ENCODE measurements around the gene CHRNB4.

Gene CHRNB4

DNA sequence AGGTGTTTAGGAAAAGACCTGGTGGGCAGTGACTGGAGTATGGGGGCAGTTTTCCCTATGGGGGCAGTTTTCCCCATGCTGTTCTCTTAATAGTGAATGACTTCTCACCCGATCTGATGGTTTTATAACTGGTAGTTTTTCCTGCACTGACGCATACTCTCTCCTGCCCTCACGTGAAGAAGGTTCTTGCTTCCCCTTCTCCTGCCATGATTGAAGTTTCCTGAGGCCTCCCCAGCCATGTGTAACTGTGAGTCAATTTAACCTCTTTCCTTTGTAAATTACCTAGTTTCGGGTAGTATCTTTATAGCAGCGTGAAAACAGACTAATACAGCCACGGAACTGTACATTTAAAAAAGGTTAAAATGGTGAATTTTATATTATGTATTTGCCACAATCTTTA lies 25.0 kb upstream of the CHRNB4 start:
- Histone ChIP-seq H3K27me3 (ENCODE audit: insufficient read depth, low read length) (peaks cover 15% of the 10 kb centered on the region; the same call in 1 of the 2 replicates), H3K9ac (ENCODE audit: low read depth, low read length) (no peak overlapping the region), H3K36me3 (ENCODE audit: insufficient read depth, low read depth, low read length) (no peaks in the 10 kb centered on the region), H3K9me3 (ENCODE audit: insufficient read depth, low read depth, low read length) (no peaks in the 10 kb centered on the region), H3K4me3 (ENCODE audit: low read length) (no peak overlapping the region), H3K27ac (ENCODE audit: low read length) (no peak overlapping the region), H3K4me1 (ENCODE audit: insufficient read depth, low read length) (no peaks in the 10 kb centered on the region)

DNA sequence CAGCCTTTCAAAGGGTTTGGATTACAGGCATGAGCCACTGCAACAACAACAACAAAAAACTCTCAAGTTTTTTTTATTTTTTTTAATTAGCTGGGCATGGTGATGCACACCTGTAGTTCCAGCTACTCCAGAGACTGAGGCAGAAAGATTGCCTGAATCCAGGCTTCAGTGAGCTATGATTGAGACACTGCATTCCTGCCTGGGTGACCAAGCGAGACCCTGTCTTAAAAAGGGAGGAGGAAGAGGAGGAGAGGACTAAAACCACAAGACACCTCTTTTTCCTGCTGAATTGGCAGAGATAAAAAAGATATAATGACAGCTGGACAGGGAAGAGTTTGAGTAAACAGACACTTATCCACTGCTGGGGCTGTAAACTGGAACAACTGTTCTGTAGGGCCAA lies 22.7 kb upstream of the CHRNB4 start:
- Histone ChIP-seq H3K36me3 (ENCODE audit: insufficient read depth, low read depth, low read length) (no peaks in the 10 kb centered on the region), H3K4me1 (ENCODE audit: insufficient read depth, low read length) (no peaks in the 10 kb centered on the region), H3K9me3 (ENCODE audit: insufficient read depth, low read depth, low read length) (no peaks in the 10 kb centered on the region), H3K4me3 (ENCODE audit: low read length) (no peak overlapping the region), H3K9ac (ENCODE audit: low read depth, low read length) (no peak overlapping the region), H3K27me3 (ENCODE audit: insufficient read depth, low read length) (peaks cover 12% of the 10 kb centered on the region; the same call in 1 of the 2 replicates), H3K27ac (ENCODE audit: low read length) (no peak overlapping the region)

GRCh38 chr15:78662028-78662427 lies 21.0 kb upstream of the CHRNB4 start:
- Histone ChIP-seq H3K9me3 (ENCODE audit: insufficient read depth, low read depth, low read length) (no peaks in the 10 kb centered on the region), H3K9ac (ENCODE audit: low read depth, low read length) (no peak overlapping the region), H3K27ac (ENCODE audit: low read length) (no peak overlapping the region), H3K4me3 (ENCODE audit: low read length) (no peak overlapping the region), H3K4me1 (ENCODE audit: insufficient read depth, low read length) (no peaks in the 10 kb centered on the region), H3K27me3 (ENCODE audit: insufficient read depth, low read length) (no peaks in the 10 kb centered on the region), H3K36me3 (ENCODE audit: insufficient read depth, low read depth, low read length) (no peaks in the 10 kb centered on the region)

DNA sequence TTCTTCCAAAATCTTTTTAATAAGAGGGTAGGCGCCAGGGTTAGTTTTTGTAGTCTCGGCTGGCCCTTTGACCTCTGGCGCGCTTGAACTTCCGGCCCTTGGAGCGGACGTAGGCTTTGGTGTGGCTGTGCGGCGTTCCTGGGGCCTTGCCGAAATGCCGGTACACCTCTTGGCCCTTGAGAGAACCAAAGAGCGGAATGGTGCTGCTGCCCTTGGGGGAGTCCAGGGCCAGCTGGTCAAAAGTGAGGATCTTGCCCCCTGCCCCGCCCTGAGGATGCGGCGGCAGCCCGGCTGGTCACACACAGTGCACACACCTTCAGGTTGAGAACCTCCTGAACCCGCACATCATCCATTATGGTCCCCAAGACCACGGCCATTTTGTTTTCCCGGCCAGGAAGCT lies 20.0 kb upstream of the CHRNB4 start:
- Histone ChIP-seq H3K4me3 (ENCODE audit: low read length) (no peak overlapping the region), H3K27me3 (ENCODE audit: insufficient read depth, low read length) (no peaks in the 10 kb centered on the region), H3K9me3 (ENCODE audit: insufficient read depth, low read depth, low read length) (no peaks in the 10 kb centered on the region), H3K9ac (ENCODE audit: low read depth, low read length) (no peak overlapping the region), H3K27ac (ENCODE audit: low read length) (no peak overlapping the region), H3K4me1 (ENCODE audit: insufficient read depth, low read length) (no peaks in the 10 kb centered on the region), H3K36me3 (ENCODE audit: insufficient read depth, low read depth, low read length) (no peaks in the 10 kb centered on the region)

- Histone ChIP-seq H3K4me3 (ENCODE audit: low read length) (no peak overlapping the region), H3K27ac (ENCODE audit: low read length) (no peak overlapping the region), H3K4me1 (ENCODE audit: insufficient read depth, low read length) (no peaks in the 10 kb centered on the region), H3K36me3 (ENCODE audit: insufficient read depth, low read depth, low read length) (no peaks in the 10 kb centered on the region), H3K27me3 (ENCODE audit: insufficient read depth, low read length) (no peaks in the 10 kb centered on the region), H3K9ac (ENCODE audit: low read depth, low read length) (no peak overlapping the region), H3K9me3 (ENCODE audit: insufficient read depth, low read depth, low read length) (no peaks in the 10 kb centered on the region)
Measured at GRCh38 chr15:78660584-78660983, 19.6 kb upstream of the CHRNB4 start.

- Histone ChIP-seq H3K4me1 (ENCODE audit: insufficient read depth, low read length) (no peaks in the 10 kb centered on the region), H3K27me3 (ENCODE audit: insufficient read depth, low read length) (no peaks in the 10 kb centered on the region), H3K36me3 (ENCODE audit: insufficient read depth, low read depth, low read length) (no peaks in the 10 kb centered on the region), H3K4me3 (ENCODE audit: low read length) (no peak overlapping the region), H3K9me3 (ENCODE audit: insufficient read depth, low read depth, low read length) (no peaks in the 10 kb centered on the region), H3K9ac (ENCODE audit: low read depth, low read length) (no peak overlapping the region), H3K27ac (ENCODE audit: low read length) (no peak overlapping the region)
Measured at GRCh38 chr15:78658823-78659222, 17.8 kb upstream of the CHRNB4 start.

GRCh38 chr15:78654272-78654671 lies 13.3 kb upstream of the CHRNB4 start:
- Histone ChIP-seq H3K27ac (ENCODE audit: low read length) (no peak overlapping the region), H3K27me3 (ENCODE audit: insufficient read depth, low read length) (no peaks in the 10 kb centered on the region), H3K36me3 (ENCODE audit: insufficient read depth, low read depth, low read length) (no peaks in the 10 kb centered on the region), H3K4me1 (ENCODE audit: insufficient read depth, low read length) (no peaks in the 10 kb centered on the region), H3K9me3 (ENCODE audit: insufficient read depth, low read depth, low read length) (no peaks in the 10 kb centered on the region), H3K4me3 (ENCODE audit: low read length) (no peak overlapping the region), H3K9ac (ENCODE audit: low read depth, low read length) (no peak overlapping the region)

GRCh38 chr15:78651930-78652615 lies 11.1 kb upstream of the CHRNB4 start:
- H3K4me3 ChIP-seq (ENCODE audit: low read length), result no peak overlapping the region
- no peaks in the 10 kb centered on the region for H3K27me3 ChIP-seq (ENCODE audit: insufficient read depth, low read length)
- H3K27ac ChIP-seq (ENCODE audit: low read length), result no peak overlapping the region
- H3K9me3 ChIP-seq (ENCODE audit: insufficient read depth, low read depth, low read length), result no peaks in the 10 kb centered on the region
- H3K9ac ChIP-seq (ENCODE audit: low read depth, low read length), result no peak overlapping the region
- H3K4me1 ChIP-seq (ENCODE audit: insufficient read depth, low read length), result no peaks in the 10 kb centered on the region
- no peaks in the 10 kb centered on the region for H3K36me3 ChIP-seq (ENCODE audit: insufficient read depth, low read depth, low read length)

- H3K4me1 ChIP-seq (ENCODE audit: insufficient read depth, low read length), result no peaks in the 10 kb centered on the region
- H3K4me3 ChIP-seq (ENCODE audit: low read length), result no peak overlapping the region
- no peaks in the 10 kb centered on the region for H3K27me3 ChIP-seq (ENCODE audit: insufficient read depth, low read length)
- H3K9me3 ChIP-seq (ENCODE audit: insufficient read depth, low read depth, low read length), result no peaks in the 10 kb centered on the region
- no peak overlapping the region for H3K27ac ChIP-seq (ENCODE audit: low read length)
- no peak overlapping the region for H3K9ac ChIP-seq (ENCODE audit: low read depth, low read length)
- no peaks in the 10 kb centered on the region for H3K36me3 ChIP-seq (ENCODE audit: insufficient read depth, low read depth, low read length)
Measured at GRCh38 chr15:78651007-78651406, 10.0 kb upstream of the CHRNB4 start.

DNA sequence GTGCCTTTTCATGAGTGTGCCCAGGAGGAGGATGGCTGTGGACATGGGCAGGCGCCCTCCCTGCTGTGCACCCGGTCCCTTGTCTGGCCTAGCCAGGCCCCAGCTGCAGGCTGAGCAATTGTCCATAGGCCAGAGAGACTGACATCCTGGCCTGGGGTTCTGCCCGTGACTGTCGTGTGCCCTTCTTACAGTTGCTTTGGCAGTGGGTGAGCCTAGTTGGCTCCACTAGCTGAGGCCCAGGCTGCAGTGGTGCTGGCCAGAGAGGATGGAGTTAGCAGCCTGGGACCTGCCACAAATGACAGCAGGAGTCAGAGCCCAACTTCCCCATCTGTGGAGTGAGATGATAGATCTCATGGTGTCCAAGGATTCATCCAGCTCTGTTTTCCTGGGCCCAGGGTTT lies 9.0 kb upstream of the CHRNB4 start:
- Histone ChIP-seq H3K4me1 (ENCODE audit: insufficient read depth, low read length) (no peaks in the 10 kb centered on the region), H3K9ac (ENCODE audit: low read depth, low read length) (no peak overlapping the region), H3K27me3 (ENCODE audit: insufficient read depth, low read length) (no peaks in the 10 kb centered on the region), H3K27ac (ENCODE audit: low read length) (no peak overlapping the region), H3K36me3 (ENCODE audit: insufficient read depth, low read depth, low read length) (no peaks in the 10 kb centered on the region), H3K4me3 (ENCODE audit: low read length) (no peak overlapping the region), H3K9me3 (ENCODE audit: insufficient read depth, low read depth, low read length) (no peaks in the 10 kb centered on the region)

DNA sequence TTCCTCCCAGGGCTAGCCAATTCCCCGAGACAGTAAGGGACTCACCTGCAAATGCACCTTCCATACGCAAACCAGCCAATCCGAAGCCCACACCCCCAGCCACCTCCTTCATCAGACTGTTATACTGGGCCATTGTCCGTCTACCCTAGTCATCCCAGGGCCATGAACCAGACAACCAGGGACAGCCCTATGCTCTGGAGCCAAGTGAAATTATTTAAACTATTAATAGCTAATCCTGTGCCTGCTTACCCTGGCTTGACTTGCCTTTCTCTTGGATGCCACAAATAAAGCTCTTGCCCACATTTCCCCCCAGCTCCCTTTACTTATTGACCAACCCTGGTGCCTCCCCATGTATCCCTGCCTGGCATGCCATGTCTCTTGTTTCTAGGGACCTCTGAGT lies 4.0 kb upstream of the CHRNB4 start:
- Histone ChIP-seq H3K27ac (ENCODE audit: low read length) (no peak overlapping the region), H3K9me3 (ENCODE audit: insufficient read depth, low read depth, low read length) (no peaks in the 10 kb centered on the region), H3K4me1 (ENCODE audit: insufficient read depth, low read length) (peaks cover 10% of the 10 kb centered on the region; the same call in 1 of the 2 replicates), H3K27me3 (ENCODE audit: insufficient read depth, low read length) (peaks cover 22% of the 10 kb centered on the region), H3K36me3 (ENCODE audit: insufficient read depth, low read depth, low read length) (no peaks in the 10 kb centered on the region), H3K4me3 (ENCODE audit: low read length) (no peak overlapping the region), H3K9ac (ENCODE audit: low read depth, low read length) (no peak overlapping the region)

DNA sequence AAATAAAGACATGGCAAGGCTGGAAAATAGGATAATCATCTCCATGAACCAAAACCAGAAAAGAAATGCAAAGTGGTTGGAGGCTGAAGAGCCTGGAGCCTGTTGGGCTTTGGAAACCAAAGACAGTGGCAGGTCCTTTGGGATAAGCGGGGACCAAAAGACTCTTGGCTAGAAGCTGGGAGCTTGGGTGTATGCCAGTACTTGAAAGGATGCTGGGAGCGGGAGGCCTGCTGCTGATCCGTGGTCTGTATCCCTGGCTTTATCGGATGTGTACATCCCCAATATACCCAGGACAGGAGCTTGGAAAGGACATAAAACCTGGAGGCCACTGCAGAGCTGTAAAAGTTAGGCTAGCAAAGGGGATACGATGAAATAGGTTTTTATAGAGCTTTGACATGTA lies 1.3 kb upstream of the CHRNB4 start:
- Histone ChIP-seq H3K27me3 (ENCODE audit: insufficient read depth, low read length) (peaks cover 28% of the 10 kb centered on the region), H3K4me3 (ENCODE audit: low read length) (no peak overlapping the region), H3K36me3 (ENCODE audit: insufficient read depth, low read depth, low read length) (no peaks in the 10 kb centered on the region), H3K27ac (ENCODE audit: low read length) (no peak overlapping the region), H3K9ac (ENCODE audit: low read depth, low read length) (no peak overlapping the region), H3K9me3 (ENCODE audit: insufficient read depth, low read depth, low read length) (no peaks in the 10 kb centered on the region), H3K4me1 (ENCODE audit: insufficient read depth, low read length) (peaks cover 10% of the 10 kb centered on the region; the same call in 1 of the 2 replicates)
